HG02759 (cell line): Measurements from ENCODE around the gene RPS6KB2.

Experiments used
- ATAC-seq: cut with Tn5 transposase; IDR thresholded peaks from one replicate; pipeline ENCODE4 v1.9.1; 2021; ENCODE audit warnings: mild to moderate bottlenecking, moderate library complexity; ENCODE audit not compliant: unreplicated experiment

Gene RPS6KB2

DNA sequence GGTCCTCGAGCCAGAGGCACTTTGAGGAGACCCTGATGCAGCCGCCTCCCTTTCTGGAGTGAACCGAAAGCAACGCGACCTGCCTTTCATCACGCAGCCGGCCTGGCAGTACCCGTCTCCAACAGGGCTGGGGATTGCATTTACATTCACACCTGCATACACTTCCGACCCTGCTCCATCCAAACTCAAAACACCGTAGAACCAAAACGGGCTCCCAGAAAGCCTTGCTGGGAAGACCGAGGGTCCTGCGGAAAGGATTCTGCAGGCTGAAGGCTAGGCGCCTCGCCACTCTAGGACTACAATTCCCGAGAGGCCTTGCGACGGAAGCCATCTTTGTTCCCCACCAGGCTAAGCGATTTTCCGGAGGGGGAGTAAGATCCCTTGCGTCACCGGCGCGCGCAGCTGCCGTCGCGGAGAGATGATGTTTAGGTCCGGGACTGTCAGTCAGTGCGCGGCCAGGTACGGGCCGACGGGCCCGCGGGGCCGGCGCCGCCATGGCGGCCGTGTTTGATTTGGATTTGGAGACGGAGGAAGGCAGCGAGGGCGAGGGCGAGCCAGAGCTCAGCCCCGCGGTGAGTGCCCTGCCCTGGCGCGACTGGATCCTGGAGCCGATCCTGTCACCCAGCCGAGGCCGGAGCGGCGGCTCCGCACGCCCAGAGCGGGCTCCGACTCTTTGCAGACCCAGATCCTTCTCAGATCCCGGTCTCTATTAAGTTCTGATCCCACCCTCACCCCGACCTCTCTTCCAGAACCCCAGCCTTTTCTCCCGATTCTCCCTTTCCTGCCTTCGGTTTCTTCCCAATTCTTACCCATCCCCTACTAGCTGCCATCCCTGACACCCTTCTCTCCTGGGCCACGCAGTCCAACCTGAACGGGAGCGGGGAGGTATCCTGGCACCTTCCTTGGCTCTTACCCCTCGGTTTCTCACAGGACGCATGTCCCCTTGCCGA lies at the start of gene RPS6KB2:
RPS6KB2 (plus strand) TSS at position 443 of the 950 bp plus-strand sequence; CDS start at position 495, 52 bp downstream.
- peak; percentile 84 for ATAC-seq

- no peak for ATAC-seq
Observed at GRCh38 chr11:67378544-67378943, 49.8 kb upstream of the RPS6KB2 start.

DNA sequence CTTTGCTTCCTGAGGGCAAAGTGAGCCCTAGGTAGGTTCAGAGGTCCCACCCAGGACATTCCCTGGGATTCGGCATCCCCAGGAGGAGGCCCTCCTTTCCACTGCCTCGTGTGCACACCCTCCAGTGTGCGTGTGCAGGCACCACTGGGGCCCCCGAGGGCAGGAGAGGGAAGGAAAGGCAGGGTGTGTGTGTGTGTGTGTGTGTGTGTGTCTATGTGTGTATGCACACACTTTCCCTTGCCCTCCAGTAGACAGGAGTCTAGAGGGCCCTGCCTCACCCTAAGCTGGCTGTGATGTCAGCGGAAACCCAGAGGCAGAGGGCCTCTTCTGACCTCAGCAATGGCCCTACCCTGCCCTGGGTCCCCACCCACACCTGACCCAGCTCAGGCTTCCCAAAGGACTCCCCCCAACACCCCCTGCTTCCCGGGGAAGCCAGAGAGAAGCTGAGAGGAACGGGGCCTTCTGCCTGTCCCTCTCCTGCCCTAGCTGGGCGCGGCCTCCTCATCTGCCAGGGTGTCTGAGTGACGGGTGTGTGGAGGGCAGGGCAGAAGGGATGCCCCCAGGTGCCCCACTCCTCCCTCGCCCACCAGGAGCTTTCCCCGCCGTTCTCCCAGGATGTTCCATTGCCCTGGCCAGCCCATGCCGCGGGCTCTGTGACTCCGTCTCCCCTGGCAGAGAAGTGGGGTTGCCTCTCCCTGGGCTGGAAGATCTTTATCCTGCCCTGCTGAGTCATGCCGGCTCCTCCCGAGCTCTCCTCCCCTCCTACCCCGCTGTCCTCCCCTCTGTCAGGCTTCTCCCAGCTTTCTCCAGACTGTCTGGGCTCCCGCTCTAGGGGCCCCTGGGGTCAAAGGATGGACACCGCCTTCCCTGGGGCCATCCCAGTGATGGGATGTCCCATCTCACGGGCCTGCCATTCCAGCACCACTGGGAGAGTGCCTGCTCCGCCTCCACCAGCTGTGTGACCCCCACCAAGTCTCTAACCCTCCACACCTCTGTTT lies 48.9 kb upstream of the RPS6KB2 start:
- no peak for ATAC-seq

DNA sequence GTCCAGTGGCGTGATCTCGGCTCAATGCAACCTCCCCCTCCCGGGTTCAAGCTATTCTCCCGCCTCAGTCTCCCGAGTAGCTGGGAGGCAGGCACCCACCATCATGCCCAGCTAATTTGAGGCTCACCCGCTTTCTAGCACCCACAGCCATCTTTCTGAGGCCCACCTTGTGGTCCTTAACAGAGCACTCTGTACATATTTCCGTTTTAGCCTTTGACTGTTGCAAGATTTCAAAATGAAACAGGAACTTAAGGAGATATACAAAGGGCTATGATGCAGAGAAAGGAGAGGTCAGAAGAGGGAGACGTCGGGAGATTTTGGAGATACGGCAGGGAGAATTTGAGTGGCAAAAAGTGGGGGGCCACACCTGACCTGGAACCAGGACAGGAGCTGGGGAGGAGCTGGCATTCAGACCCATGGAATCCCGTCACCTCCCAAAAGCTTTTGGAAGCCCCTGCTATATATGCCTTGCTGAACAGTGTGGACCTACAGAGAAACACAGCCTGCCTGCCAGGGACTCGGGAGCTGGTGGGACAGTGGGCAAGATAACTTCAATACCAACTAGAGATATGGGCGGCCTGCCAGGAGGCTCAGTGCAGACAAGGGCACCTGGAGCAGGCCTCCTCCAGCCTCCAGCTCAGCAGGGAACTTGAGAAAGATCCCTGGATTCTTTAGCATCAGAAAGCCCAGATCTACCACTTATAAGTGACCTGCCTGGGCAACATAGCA lies 46.9 kb upstream of the RPS6KB2 start:
- ATAC-seq = no peak

- ATAC-seq = peak; percentile 58
Observed at GRCh38 chr11:67382276-67383136, 45.8 kb upstream of the RPS6KB2 start.

- no peak for ATAC-seq
Observed at GRCh38 chr11:67384851-67385366, 43.4 kb upstream of the RPS6KB2 start.

GRCh38 chr11:67387069-67387468 lies 41.2 kb upstream of the RPS6KB2 start:
- ATAC-seq = no peak

DNA sequence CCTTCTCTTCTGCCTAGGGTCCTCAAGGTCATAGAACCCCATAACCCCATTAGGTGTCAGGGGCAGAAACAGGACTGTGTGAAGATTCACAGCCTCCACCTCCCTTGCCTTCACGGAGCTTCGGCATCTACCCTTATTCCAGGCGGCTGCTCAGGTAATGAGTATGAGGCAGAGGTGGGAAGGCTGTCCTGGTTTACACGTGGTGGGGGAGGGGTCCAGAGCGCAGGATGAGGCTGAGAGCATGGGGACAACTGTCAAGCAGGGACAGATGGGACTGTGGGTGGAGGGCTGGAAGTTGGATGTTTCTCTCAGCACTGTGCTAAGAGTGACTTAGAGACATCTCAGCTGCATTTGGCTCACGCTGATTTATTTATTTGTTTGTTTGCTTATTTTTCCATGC lies 40.8 kb upstream of the RPS6KB2 start:
- ATAC-seq = no peak

GRCh38 chr11:67389477-67389876 lies 38.8 kb upstream of the RPS6KB2 start:
- ATAC-seq = no peak

DNA sequence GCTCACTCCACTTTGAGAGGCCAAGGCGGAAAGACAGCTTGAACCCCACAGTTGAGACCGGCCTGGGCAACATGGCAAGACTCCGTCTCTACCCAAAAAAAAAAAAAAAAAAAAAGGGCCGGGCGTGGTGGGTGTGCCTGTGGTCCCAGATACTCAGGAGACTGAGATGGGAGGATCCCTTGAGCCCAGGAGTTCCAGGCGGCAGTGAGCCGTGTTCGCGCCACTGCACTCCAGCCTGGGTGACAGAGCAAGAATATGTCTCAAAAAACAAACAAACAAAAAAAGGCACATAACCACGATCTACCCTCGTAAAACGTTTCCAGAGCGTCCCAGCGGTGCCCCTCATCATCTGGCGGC lies 37.4 kb upstream of the RPS6KB2 start:
- no peak for ATAC-seq

- ATAC-seq = peak; percentile 82
Observed at GRCh38 chr11:67391304-67392182, 36.8 kb upstream of the RPS6KB2 start, which contains the start of gene RAD9A. TSS of gene RAD9A (plus strand) at chr11:67391986. CDS start at chr11:67392045, 59 bp downstream.

DNA sequence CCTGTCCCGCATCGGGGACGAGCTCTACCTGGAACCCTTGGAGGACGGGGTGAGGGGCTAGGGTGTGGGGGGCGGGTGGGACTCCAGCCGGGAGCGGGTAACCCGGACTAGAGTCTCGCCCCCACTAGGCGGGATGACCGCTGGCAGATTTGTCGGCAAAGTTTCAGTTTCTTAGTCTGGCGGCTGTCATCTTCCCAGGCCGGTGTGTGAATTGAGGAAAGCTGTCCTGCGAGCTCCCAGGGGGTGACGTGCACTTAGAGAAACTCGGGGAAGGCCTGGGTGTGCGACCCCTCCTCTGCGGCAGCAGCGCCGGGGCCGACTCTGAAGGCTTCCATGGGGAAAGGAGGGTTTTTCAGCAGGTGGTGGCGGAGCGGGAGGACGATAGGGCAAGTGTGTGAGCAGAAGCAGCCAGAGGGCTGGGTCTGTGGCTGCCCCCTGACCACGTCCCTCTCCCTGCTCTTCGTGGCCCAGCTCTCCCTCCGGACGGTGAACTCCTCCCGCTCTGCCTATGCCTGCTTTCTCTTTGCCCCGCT lies 36.0 kb upstream of the RPS6KB2 start:
- peak; percentile 33 for ATAC-seq

DNA sequence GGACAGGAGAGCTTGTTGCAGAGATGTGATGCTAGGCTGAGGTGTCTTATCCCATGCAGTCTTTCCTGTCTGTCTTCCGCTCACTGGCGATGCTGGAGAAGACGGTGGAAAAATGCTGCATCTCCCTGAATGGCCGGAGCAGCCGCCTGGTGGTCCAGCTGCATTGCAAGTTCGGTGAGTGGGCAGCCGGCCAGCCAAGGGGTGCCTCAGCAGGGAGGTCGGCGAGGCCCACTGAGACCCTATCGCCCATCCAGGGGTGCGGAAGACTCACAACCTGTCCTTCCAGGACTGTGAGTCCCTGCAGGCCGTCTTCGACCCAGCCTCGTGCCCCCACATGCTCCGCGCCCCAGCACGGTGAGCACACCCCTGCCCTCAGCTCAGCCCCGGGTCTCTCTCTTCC lies 34.9 kb upstream of the RPS6KB2 start:
- no peak for ATAC-seq

GRCh38 chr11:67393990-67394389 lies 34.3 kb upstream of the RPS6KB2 start:
- no peak for ATAC-seq

DNA sequence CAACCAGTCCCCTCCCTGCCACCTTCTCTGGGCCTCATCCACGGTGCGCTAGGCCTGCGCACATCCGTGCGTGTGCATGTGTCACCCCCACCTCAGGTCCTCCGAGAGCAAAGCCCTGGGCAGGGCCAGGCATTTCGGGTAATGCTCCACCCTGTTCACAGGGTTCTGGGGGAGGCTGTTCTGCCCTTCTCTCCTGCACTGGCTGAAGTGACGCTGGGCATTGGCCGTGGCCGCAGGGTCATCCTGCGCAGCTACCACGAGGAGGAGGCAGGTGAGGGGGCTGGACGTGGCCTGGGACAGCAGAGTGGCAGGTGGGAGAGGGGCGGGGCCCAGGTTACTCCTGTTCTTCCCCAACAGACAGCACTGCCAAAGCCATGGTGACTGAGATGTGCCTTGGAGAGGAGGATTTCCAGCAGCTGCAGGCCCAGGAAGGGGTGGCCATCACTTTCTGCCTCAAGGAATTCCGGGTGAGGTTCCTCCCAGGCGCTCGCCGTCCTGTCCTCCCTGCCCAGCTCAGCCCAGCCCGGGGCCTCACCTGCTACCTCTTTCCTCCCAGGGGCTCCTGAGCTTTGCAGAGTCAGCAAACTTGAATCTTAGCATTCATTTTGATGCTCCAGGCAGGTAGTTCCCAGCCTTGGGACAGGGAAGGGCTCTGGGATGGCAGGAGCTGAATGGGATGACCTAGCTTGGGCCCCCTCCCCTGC lies 32.6 kb upstream of the RPS6KB2 start:
- ATAC-seq = no peak

DNA sequence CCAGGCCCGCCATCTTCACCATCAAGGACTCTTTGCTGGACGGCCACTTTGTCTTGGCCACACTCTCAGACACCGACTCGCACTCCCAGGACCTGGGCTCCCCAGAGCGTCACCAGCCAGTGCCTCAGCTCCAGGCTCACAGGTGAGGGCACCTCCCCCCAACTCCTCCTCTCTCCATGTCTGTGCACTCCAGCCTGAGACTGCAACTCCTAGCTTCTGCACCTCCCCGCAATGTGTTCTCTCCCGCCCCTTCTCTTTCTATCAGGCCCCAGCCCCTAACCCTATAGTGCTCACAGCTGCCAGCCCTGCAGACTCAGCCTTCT lies 32.1 kb upstream of the RPS6KB2 start:
- no peak for ATAC-seq

- no peak for ATAC-seq
Observed at GRCh38 chr11:67396587-67397389, 31.5 kb upstream of the RPS6KB2 start.
